GM12891 (cell line): Measurements from ENCODE around the gene NME3.

ENCODE experiments used
- POLR2A ChIP-seq: IDR thresholded peaks from 2 replicates; pipeline ENCODE4 v1.6.1; 2011; ENCODE audit warnings: low read depth, low read length, control low read depth
- POLR2AphosphoS5 ChIP-seq: IDR thresholded peaks from 2 replicates; pipeline ENCODE4 v1.6.1; 2011; ENCODE audit warnings: low read depth, low read length, control low read depth

DNA sequence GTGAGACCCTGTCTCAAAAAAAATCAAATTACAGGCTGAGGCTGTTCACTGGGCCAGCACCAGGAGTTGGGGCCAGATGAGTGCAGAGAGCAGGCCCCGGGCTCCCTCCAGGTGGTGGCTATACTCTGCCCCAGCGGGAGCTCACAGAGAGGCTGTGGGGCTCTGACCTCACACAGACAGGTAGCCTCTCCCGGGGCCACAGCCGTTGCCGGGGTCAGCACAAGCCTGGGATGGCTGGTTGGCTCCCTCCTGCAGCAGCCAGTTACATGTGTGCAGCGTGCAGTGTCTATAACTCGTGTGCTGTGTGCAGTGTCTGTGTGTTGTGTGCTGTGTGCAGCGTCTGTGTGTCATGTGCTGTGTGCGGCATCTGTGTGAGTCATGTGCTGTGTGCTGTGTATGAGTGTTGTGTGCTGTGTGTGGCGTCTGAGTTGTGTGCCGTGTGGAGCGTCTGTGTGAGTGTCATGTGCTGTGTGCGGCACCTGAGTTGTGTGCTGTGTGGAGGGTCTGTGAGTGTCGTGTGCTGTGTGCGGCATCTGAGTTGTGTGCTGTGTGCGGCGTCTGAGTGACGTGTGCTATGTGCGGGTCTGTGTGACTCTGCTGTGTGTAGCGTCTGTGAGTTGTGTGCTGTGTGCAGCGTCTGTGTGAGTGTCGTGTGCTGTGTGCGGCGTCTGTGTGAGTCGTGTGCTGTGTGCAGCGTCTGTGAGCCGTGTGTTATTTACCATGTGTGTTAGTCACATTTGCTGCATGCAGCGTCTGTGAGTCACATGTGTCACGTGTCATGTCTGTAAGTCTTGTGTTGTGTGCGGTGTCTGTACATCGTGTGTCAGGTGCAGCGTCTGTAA lies 44.5 kb downstream of the NME3 start:
- TF ChIP-seq POLR2AphosphoS5 (no peak), POLR2A (no peak)
